Measurements from ENCODE around the gene RAET1G. TPM values are rescaled to one million over a fixed set of nuclear protein-coding genes. Genes with fewer than 3 reads are reported as not detected.
"Not testable (repeated sequence)": the region's sequence is repeated elsewhere in the genome, so short reads cannot be mapped to it uniquely, and the experiment has no call there.

The RAET1G gene
- total RNA-seq, 1 experiment from 2014 or later = not detected

- H3K4me1 ChIP-seq = no peaks in the 10 kb centered on the region
- Mint-ChIP-seq H3K4me1 (ENCODE audit: low read depth, unreplicated experiment) (no peaks in the 10 kb centered on the region), H3K4me3 (ENCODE audit: unreplicated experiment) (peak overlapping the region; percentile 83), H3K27ac (ENCODE audit: unreplicated experiment) (peak overlapping the region; percentile 80), H3K9me3 (ENCODE audit: unreplicated experiment) (no peaks in the 10 kb centered on the region), H3K27me3 (ENCODE audit: insufficient read depth, unreplicated experiment) (peaks cover 8% of the 10 kb centered on the region), H3K36me3 (ENCODE audit: insufficient read depth, unreplicated experiment) (peaks cover 15% of the 10 kb centered on the region)
- ChIA-PET CTCF (no interaction called here), POLR2A (no interaction called here)
- intact Hi-C loops (cut with micrococcal nuclease; ENCODE audit: unreplicated experiment) = loop anchor here (1.0 kb wide), 1 partner anchor 43 kb away; no protein-coding TSS in a partner anchor
- H3K4me3 ChIP-seq (ENCODE audit: low read depth, low read length) = no peak overlapping the region
- H3K27me3 ChIP-seq (replicated peaks; ENCODE audit: control insufficient read depth, insufficient read depth, low read length) = no peaks in the 10 kb centered on the region
- TF ChIP-seq, protein P1, sequence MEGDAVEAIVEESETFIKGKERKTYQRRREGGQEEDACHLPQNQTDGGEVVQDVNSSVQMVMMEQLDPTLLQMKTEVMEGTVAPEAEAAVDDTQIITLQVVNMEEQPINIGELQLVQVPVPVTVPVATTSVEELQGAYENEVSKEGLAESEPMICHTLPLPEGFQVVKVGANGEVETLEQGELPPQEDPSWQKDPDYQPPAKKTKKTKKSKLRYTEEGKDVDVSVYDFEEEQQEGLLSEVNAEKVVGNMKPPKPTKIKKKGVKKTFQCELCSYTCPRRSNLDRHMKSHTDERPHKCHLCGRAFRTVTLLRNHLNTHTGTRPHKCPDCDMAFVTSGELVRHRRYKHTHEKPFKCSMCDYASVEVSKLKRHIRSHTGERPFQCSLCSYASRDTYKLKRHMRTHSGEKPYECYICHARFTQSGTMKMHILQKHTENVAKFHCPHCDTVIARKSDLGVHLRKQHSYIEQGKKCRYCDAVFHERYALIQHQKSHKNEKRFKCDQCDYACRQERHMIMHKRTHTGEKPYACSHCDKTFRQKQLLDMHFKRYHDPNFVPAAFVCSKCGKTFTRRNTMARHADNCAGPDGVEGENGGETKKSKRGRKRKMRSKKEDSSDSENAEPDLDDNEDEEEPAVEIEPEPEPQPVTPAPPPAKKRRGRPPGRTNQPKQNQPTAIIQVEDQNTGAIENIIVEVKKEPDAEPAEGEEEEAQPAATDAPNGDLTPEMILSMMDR (IDR thresholded peaks at IDR 0.05; ENCODE audit: insufficient read depth in 1 of 2, low read depth in 1 of 2, low read length in 1 of 2, severe bottlenecking in 1 of 2, unreplicated experiment in 1 of 2) = no peak
- H3K36me3 ChIP-seq (ENCODE audit: control insufficient read depth, insufficient read depth, low read length) = no peaks in the 10 kb centered on the region
- H3K9me3 ChIP-seq = no peaks in the 10 kb centered on the region
- BruUV-seq (replicated peaks) = no TSS peak
- DNase-seq = no peak
These were observed 39.7 kb upstream of the RAET1G start for GRCh38 chr6:149962461-149963211.

DNA sequence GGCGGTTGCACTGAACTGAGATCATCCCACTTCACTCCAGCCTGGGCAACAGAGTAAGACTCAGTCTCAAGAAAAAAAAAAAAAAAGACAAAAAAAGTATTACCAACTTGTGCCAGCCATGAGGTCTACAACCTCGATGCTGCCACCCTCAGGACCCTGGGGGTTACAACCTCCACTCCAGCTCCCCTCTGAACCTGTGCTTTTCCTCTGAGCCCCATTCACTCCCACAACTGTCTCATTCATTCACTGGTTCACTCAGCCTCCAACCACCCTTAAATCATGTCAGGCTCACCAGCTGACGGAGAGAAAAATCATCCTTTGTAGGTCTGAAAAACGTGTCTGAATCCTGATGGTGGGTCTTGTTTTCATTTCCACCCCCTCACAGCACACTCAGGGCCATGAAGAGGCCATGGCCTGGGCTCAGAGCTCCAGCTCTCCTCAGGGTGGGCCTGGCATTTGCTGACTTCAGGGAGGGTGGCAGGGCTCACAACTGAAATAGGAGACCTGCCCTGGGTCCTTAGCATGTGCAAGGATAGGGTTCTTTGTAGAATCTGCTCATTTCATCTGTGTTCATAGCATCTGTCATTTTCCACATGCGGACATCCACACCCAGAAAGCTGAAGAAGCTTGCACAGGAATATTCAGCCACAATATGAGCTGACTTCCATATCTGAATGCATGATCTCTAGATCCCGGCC, 39.0 kb upstream of the RAET1G start:
- intact Hi-C loops (cut with micrococcal nuclease; ENCODE audit: unreplicated experiment) = no loop called here
- Mint-ChIP-seq H3K36me3 (ENCODE audit: insufficient read depth, unreplicated experiment) (peaks cover 15% of the 10 kb centered on the region), H3K9me3 (ENCODE audit: unreplicated experiment) (no peaks in the 10 kb centered on the region), H3K4me1 (ENCODE audit: low read depth, unreplicated experiment) (no peaks in the 10 kb centered on the region), H3K27ac (ENCODE audit: unreplicated experiment) (no peak overlapping the region), H3K4me3 (ENCODE audit: unreplicated experiment) (no peak overlapping the region), H3K27me3 (ENCODE audit: insufficient read depth, unreplicated experiment) (peaks cover 8% of the 10 kb centered on the region)
- ChIA-PET CTCF (interaction anchor here (0.7 kb wide), 2 partner anchors 43 to 266 kb away, joined by 3 read pairs; no protein-coding TSS in a partner anchor), POLR2A (no interaction called here)
- no TSS peak for BruUV-seq (replicated peaks)
- no peaks in the 10 kb centered on the region for H3K36me3 ChIP-seq (ENCODE audit: control insufficient read depth, insufficient read depth, low read length)
- no peak overlapping the region for H3K4me3 ChIP-seq (ENCODE audit: low read depth, low read length)
- TF ChIP-seq, protein P1 (IDR thresholded peaks at IDR 0.05; ENCODE audit: insufficient read depth in 1 of 2, low read depth in 1 of 2, low read length in 1 of 2, severe bottlenecking in 1 of 2, unreplicated experiment in 1 of 2) = peak in 1 of 2 experiments; percentile 18
- H3K4me1 ChIP-seq = no peaks in the 10 kb centered on the region
- DNase-seq = peak in 1 of 2 experiments; percentile 20
- no peaks in the 10 kb centered on the region for H3K27me3 ChIP-seq (replicated peaks; ENCODE audit: control insufficient read depth, insufficient read depth, low read length)
- H3K9me3 ChIP-seq = no peaks in the 10 kb centered on the region

DNA sequence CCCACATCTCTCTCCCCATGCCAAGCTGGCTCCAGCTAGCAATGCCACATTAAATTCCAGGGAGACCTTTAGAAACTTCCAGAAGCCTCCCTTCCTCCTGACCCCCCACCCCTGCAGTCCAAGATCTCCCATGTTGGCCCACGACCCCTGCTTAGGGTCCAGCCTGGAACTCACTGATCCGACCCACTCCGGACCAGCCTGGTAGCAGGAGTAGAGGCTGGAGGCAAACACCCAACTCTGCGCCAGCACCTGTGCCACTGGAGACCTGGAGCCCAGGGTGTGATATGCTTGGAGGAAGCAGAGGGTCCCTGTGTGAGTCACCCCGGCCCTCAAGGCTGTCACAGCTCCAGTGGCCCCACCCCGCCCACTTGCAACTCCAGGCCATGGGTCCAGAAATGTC, 37.6 kb upstream of the RAET1G start:
- no peak overlapping the region for H3K4me3 Mint-ChIP-seq (ENCODE audit: unreplicated experiment)
- peaks cover 14% of the 10 kb centered on the region for H3K27me3 Mint-ChIP-seq (ENCODE audit: insufficient read depth, unreplicated experiment)
- Histone ChIP-seq H3K36me3 (ENCODE audit: control insufficient read depth, insufficient read depth, low read length) (no peaks in the 10 kb centered on the region), H3K4me1 (no peaks in the 10 kb centered on the region), H3K9me3 (no peaks in the 10 kb centered on the region), H3K27me3 (replicated peaks; ENCODE audit: control insufficient read depth, insufficient read depth, low read length) (no peaks in the 10 kb centered on the region), H3K4me3 (ENCODE audit: low read depth, low read length) (no peak overlapping the region)
- DNase-seq = no peak
- BruUV-seq (replicated peaks) = no TSS peak
- no peaks in the 10 kb centered on the region for H3K4me1 Mint-ChIP-seq (ENCODE audit: low read depth, unreplicated experiment)
- H3K36me3 Mint-ChIP-seq (ENCODE audit: insufficient read depth, unreplicated experiment) = peaks cover 15% of the 10 kb centered on the region
- H3K27ac Mint-ChIP-seq (ENCODE audit: unreplicated experiment) = no peak overlapping the region
- ChIA-PET POLR2A (no interaction called here), CTCF (interaction anchor here (0.7 kb wide), 1 partner anchor 111 kb away, joined by 3 read pairs; no protein-coding TSS in a partner anchor)
- no peaks in the 10 kb centered on the region for H3K9me3 Mint-ChIP-seq (ENCODE audit: unreplicated experiment)
- TF ChIP-seq, protein P1 (IDR thresholded peaks at IDR 0.05; ENCODE audit: insufficient read depth in 1 of 2, low read depth in 1 of 2, low read length in 1 of 2, severe bottlenecking in 1 of 2, unreplicated experiment in 1 of 2) = no peak
- intact Hi-C loops (cut with micrococcal nuclease; ENCODE audit: unreplicated experiment) = no loop called here

DNA sequence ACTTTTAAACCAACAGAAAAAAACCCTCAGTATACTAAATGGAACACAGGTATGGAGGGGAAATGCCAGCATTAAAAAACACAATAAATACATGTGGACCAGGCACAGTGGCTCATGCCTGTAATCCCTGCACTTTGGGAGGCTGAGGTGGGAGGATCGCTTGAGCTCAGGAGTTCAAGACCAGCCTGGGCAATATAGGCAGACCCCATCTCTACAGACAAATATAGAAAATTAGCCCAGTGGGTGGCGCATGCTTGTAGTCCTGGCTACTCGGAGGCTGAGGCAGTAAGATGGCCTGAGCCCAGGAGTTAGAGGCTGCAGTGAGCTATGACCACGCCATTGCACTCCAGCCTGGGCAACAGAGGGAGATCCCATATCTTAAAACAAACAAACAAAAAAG, 36.9 kb upstream of the RAET1G start:
- H3K4me1 ChIP-seq; H3K4me3 ChIP-seq (ENCODE audit: low read depth, low read length); intact Hi-C loops (cut with micrococcal nuclease; ENCODE audit: unreplicated experiment); H3K4me1 Mint-ChIP-seq (ENCODE audit: low read depth, unreplicated experiment); H3K27ac Mint-ChIP-seq (ENCODE audit: unreplicated experiment); DNase-seq; H3K9me3 ChIP-seq; H3K9me3 Mint-ChIP-seq (ENCODE audit: unreplicated experiment); BruUV-seq (replicated peaks); H3K27me3 ChIP-seq (replicated peaks; ENCODE audit: control insufficient read depth, insufficient read depth, low read length); H3K4me3 Mint-ChIP-seq (ENCODE audit: unreplicated experiment); POLR2A ChIA-PET; H3K36me3 ChIP-seq (ENCODE audit: control insufficient read depth, insufficient read depth, low read length): not testable (repeated sequence)
- Mint-ChIP-seq H3K36me3 (ENCODE audit: insufficient read depth, unreplicated experiment) (peaks cover 14% of the 10 kb centered on the region), H3K27me3 (ENCODE audit: insufficient read depth, unreplicated experiment) (peaks cover 17% of the 10 kb centered on the region)
- CTCF ChIA-PET = interaction anchor here (0.6 kb wide), 1 partner anchor 494 kb away, joined by 4 read pairs; no protein-coding TSS in a partner anchor
